HEK293 (cell line): ENCODE data around the gene OCLN.

Experiments used
- KLF8 ChIP-seq: fragments of 450-650 bp; formaldehyde crosslinking; IDR thresholded peaks from 2 replicates; pipeline ENCODE4 v1.5.1; 2016; ENCODE audit warnings: missing biosample characterization, missing genetic modification characterization
- TF ChIP-seq, protein P1 (sequence below): fragments of 450-650 bp; formaldehyde crosslinking; IDR thresholded peaks from 2 replicates; pipeline ENCODE4 v1.5.1; 2016; ENCODE audit warnings: missing biosample characterization, missing genetic modification characterization, borderline replicate concordance
- TF ChIP-seq, protein P2 (sequence below): fragments of 450-650 bp; formaldehyde crosslinking; IDR thresholded peaks from 2 replicates; pipeline ENCODE4 v1.5.1; 2016; ENCODE audit warnings: missing biosample characterization, missing genetic modification characterization

DNA sequence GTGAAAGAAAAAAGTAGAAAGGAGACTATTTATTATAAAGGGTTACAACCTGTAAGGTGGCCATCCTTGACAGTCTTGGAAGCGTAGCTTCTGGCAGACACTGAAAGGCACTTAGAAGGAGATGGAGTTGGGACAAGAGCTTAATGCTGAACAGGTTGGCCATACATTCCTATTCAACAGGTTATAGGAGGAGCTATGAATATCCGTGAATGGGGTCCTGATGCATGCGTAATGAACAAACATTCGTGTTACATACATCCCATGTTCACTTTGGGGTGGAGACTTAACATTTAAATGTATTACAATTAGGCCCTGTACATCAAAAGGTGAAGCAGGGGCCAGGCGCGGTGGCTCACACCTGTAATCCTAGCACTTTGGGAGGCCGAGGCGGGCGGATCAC is 34.1 kb downstream of the OCLN start:
- TF ChIP-seq, protein P1, sequence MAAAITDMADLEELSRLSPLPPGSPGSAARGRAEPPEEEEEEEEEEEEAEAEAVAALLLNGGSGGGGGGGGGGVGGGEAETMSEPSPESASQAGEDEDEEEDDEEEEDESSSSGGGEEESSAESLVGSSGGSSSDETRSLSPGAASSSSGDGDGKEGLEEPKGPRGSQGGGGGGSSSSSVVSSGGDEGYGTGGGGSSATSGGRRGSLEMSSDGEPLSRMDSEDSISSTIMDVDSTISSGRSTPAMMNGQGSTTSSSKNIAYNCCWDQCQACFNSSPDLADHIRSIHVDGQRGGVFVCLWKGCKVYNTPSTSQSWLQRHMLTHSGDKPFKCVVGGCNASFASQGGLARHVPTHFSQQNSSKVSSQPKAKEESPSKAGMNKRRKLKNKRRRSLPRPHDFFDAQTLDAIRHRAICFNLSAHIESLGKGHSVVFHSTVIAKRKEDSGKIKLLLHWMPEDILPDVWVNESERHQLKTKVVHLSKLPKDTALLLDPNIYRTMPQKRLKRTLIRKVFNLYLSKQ (tag by site-specific recombination), result no peak
- no peak for TF ChIP-seq KLF8 (tag by site-specific recombination)
- TF ChIP-seq, protein P2, sequence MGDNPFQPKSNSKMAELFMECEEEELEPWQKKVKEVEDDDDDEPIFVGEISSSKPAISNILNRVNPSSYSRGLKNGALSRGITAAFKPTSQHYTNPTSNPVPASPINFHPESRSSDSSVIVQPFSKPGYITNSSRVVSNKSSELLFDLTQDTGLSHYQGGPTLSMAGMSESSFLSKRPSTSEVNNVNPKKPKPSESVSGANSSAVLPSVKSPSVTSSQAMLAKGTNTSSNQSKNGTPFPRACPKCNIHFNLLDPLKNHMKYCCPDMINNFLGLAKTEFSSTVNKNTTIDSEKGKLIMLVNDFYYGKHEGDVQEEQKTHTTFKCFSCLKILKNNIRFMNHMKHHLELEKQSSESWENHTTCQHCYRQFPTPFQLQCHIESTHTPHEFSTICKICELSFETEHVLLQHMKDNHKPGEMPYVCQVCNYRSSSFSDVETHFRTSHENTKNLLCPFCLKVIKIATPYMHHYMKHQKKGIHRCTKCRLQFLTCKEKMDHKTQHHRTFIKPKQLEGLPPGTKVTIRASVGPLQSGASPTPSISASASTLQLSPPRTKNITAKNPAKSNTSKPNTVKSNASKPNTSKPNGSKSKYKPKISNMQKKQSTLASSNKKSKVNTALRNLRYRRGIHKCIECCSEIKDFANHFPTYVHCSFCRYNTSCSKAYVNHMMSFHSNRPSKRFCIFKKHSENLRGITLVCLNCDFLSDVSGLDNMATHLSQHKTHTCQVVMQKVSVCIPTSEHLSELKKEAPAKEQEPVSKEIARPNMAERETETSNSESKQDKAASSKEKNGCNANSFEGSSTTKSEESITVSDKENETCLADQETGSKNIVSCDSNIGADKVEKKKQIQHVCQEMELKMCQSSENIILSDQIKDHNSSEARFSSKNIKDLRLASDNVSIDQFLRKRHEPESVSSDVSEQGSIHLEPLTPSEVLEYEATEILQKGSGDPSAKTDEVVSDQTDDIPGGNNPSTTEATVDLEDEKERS, result no peak
